ENCODE data around the gene GRXCR2.

Gene GRXCR2

GRCh38 chr5:145855763-145856267 lies 17.0 kb downstream of the GRXCR2 start:
- no peak for TF ChIP-seq CTCF (IDR thresholded peaks at IDR 0.05)
- DNase-seq, result no peak
- peak overlapping the region; percentile 48 to 52 for H3K4me3 ChIP-seq
- intact Hi-C loops (cut with DNase I; ENCODE audit: low total_unique reads), result no loop called here
- H3K9me3 ChIP-seq, result no peaks in the 10 kb centered on the region
- no peaks in the 10 kb centered on the region for H3K36me3 ChIP-seq
- H3K27ac ChIP-seq, result peak overlapping the region; percentile 54 to 56
- peaks cover 0 to 13% (median 4%) of the 10 kb centered on the region in 4 donors for H3K4me1 ChIP-seq
- H3K27me3 ChIP-seq, result no peaks in the 10 kb centered on the region

- Histone ChIP-seq H3K27ac (no peak overlapping the region), H3K4me1 (peaks cover 0 to 13% (median 4%) of the 10 kb centered on the region in 4 donors), H3K9me3 (no peaks in the 10 kb centered on the region), H3K36me3 (no peaks in the 10 kb centered on the region), H3K4me3 (no peak overlapping the region), H3K27me3 (no peaks in the 10 kb centered on the region)
- no peak for DNase-seq
- TF ChIP-seq CTCF (IDR thresholded peaks at IDR 0.05), result no peak
- intact Hi-C loops (cut with DNase I; ENCODE audit: low total_unique reads), result no loop called here
Observed at GRCh38 chr5:145854651-145855258, 18.1 kb downstream of the GRXCR2 start.

GRCh38 chr5:145853781-145854376 lies 18.9 kb downstream of the GRXCR2 start:
- DNase-seq, result no peak
- H3K27me3 ChIP-seq, result no peaks in the 10 kb centered on the region
- intact Hi-C loops (cut with DNase I; ENCODE audit: low total_unique reads), result no loop called here
- no peaks in the 10 kb centered on the region for H3K9me3 ChIP-seq
- H3K4me1 ChIP-seq, result peaks cover 0 to 13% (median 4%) of the 10 kb centered on the region in 4 donors
- H3K27ac ChIP-seq, result no peak overlapping the region
- TF ChIP-seq CTCF (IDR thresholded peaks at IDR 0.05), result no peak
- no peaks in the 10 kb centered on the region for H3K36me3 ChIP-seq
- no peak overlapping the region for H3K4me3 ChIP-seq

- intact Hi-C loops (cut with DNase I; ENCODE audit: low total_unique reads), result no loop called here
- H3K4me3 ChIP-seq, result no peak overlapping the region
- no peaks in the 10 kb centered on the region for H3K36me3 ChIP-seq
- no peak for TF ChIP-seq CTCF (IDR thresholded peaks at IDR 0.05)
- H3K9me3 ChIP-seq, result no peaks in the 10 kb centered on the region
- H3K27ac ChIP-seq, result no peak overlapping the region
- no peaks in the 10 kb centered on the region for H3K27me3 ChIP-seq
- DNase-seq, result no peak
- H3K4me1 ChIP-seq, result peaks cover 0 to 13% (median 4%) of the 10 kb centered on the region in 4 donors
Observed at GRCh38 chr5:145852990-145853389, 19.8 kb downstream of the GRXCR2 start.

- no peaks in the 10 kb centered on the region for H3K9me3 ChIP-seq
- no peaks in the 10 kb centered on the region for H3K4me1 ChIP-seq
- H3K27me3 ChIP-seq, result no peaks in the 10 kb centered on the region
- TF ChIP-seq CTCF (IDR thresholded peaks at IDR 0.05), result no peak
- intact Hi-C loops (cut with DNase I; ENCODE audit: low total_unique reads), result no loop called here
- no peak overlapping the region for H3K4me3 ChIP-seq
- H3K27ac ChIP-seq, result no peak overlapping the region
- H3K36me3 ChIP-seq, result no peaks in the 10 kb centered on the region
- no peak for DNase-seq
Observed at GRCh38 chr5:145848854-145849253, 24.0 kb downstream of the GRXCR2 start.

Measured in tibial artery (tissue), 4 donors.